ENCODE results near the gene EID2. TPM values are rescaled to one million over a fixed set of nuclear protein-coding genes. Genes with fewer than 3 reads are reported as not detected.

The EID2 gene
- total RNA-seq, 2 experiments from 2014 or later: 17.3 to 22.9 TPM

DNA sequence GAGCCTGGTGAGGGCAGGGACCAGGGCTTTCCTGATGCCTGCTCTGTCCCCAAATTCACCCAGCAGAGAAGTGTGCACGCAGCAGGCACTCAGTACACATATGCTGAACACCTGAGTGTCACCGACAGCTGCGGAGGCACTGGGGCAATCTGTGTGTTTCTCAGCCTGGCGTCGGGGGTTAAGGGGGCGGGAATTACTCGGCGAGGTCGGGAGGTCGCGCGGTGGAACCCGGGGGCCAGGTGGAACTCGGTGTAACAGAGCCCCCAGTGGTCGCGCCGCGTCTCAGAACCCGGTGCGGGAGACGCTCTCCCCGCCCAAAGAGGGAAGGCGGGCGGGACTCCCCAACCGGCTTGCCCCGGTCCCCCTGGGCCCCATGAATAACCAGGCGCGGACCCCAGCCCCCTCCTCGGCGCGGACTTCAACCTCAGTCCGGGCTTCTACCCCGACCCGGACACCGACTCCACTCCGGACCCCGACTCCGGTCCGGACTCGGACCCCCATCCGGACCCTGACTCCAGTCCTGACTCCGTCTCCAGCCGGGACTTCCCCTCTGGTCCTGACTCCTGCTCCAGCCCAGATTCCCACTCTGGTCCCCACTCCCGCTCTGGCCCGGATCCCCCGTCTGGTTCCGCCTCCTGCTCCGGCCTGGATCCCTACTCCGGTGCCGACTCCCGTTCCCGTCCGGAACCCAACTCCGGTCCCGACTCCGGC lies 25.0 kb downstream of the EID2 start, which contains the start of gene SELENOV:
TSS of gene SELENOV (plus strand) at position 300 of the 711 bp plus-strand sequence. CDS start at position 374, 74 bp downstream.
- H3K4me2 ChIP-seq (ENCODE audit: low read length): no peak within 1 kb of the TSS; the same call in 1 of the 2 replicates
- ChIA-PET POLR2A (no interaction called here), CTCF (ENCODE audit: unreplicated experiment) (no interaction called here)
- intact Hi-C loops (cut with micrococcal nuclease; ENCODE audit: unreplicated experiment): no loop called here
- no peak for TF ChIP-seq EZH2phosphoT487 (IDR thresholded peaks at IDR 0.05; ENCODE audit: borderline replicate concordance, low read depth, low read length)
- H3K4me1 ChIP-seq (ENCODE audit: insufficient read depth, low read length, poor library complexity, severe bottlenecking): peaks cover 10% of the 10 kb centered on the region
- DNase-seq (ENCODE audit: low spot score): no peak
- H3K36me3 ChIP-seq (ENCODE audit: insufficient read depth, low read length): no peaks in the 10 kb centered on the region
- H3K4me3 ChIP-seq (ENCODE audit: low read depth, low read length, poor library complexity, severe bottlenecking): no peak within 1 kb of the TSS
- H2AFZ ChIP-seq (ENCODE audit: low read length): no peak within 1 kb of the TSS
- H4K20me1 ChIP-seq (ENCODE audit: insufficient read depth, low read length): no peaks in the 10 kb centered on the region
- H3K27ac ChIP-seq (ENCODE audit: low read depth, low read length, poor library complexity, severe bottlenecking): no peak within 1 kb of the TSS
- no peaks in the 10 kb centered on the region for H3K79me2 ChIP-seq (ENCODE audit: insufficient read depth, low read depth, low read length)
- BruUV-seq (replicated peaks): no TSS peak
- H3K9me2 ChIP-seq (ENCODE audit: insufficient read depth, low read length): no peaks in the 10 kb centered on the region
- H3K9me3 ChIP-seq (ENCODE audit: low read length): no peaks in the 10 kb centered on the region

DNA sequence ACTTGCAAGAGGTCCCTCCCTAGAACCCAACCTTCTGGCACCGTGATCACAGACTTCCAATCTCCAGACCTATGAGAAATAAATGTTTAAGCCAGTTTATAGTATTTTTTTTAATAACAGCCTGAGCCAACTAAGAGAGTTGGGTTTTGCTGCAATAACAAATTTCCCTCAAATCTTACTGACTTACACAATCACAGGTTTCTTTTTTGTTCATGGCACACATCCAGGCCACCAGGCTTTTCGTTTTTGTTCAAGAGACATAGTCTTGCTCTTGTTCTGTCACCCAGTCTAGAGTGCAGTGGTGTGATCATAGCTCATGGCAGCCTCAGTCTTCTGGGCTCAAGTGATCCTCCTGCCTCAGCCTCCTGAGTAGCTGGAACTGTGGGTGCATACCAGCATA lies 27.0 kb downstream of the EID2 start:
- no peaks in the 10 kb centered on the region for H4K20me1 ChIP-seq (ENCODE audit: insufficient read depth, low read length)
- no peaks in the 10 kb centered on the region for H3K36me3 ChIP-seq (ENCODE audit: insufficient read depth, low read length)
- H3K4me2 ChIP-seq (ENCODE audit: low read length): no peak overlapping the region
- intact Hi-C loops (cut with micrococcal nuclease; ENCODE audit: unreplicated experiment): no loop called here
- no peak overlapping the region for H2AFZ ChIP-seq (ENCODE audit: low read length)
- ChIA-PET CTCF (ENCODE audit: unreplicated experiment) (no interaction called here), POLR2A (no interaction called here)
- no peaks in the 10 kb centered on the region for H3K9me3 ChIP-seq (ENCODE audit: low read length)
- H3K4me1 ChIP-seq (ENCODE audit: insufficient read depth, low read length, poor library complexity, severe bottlenecking): no peaks in the 10 kb centered on the region
- DNase-seq (ENCODE audit: low spot score): no peak
- no peak for TF ChIP-seq EZH2phosphoT487 (IDR thresholded peaks at IDR 0.05; ENCODE audit: borderline replicate concordance, low read depth, low read length)
- TF ChIP-seq, protein P1, sequence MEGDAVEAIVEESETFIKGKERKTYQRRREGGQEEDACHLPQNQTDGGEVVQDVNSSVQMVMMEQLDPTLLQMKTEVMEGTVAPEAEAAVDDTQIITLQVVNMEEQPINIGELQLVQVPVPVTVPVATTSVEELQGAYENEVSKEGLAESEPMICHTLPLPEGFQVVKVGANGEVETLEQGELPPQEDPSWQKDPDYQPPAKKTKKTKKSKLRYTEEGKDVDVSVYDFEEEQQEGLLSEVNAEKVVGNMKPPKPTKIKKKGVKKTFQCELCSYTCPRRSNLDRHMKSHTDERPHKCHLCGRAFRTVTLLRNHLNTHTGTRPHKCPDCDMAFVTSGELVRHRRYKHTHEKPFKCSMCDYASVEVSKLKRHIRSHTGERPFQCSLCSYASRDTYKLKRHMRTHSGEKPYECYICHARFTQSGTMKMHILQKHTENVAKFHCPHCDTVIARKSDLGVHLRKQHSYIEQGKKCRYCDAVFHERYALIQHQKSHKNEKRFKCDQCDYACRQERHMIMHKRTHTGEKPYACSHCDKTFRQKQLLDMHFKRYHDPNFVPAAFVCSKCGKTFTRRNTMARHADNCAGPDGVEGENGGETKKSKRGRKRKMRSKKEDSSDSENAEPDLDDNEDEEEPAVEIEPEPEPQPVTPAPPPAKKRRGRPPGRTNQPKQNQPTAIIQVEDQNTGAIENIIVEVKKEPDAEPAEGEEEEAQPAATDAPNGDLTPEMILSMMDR (conservative IDR thresholded peaks at IDR 0.05; ENCODE audit: low read length): no peak
- no peaks in the 10 kb centered on the region for H3K79me2 ChIP-seq (ENCODE audit: insufficient read depth, low read depth, low read length)
- H3K9me2 ChIP-seq (ENCODE audit: insufficient read depth, low read length): no peaks in the 10 kb centered on the region
- no peak overlapping the region for H3K27ac ChIP-seq (ENCODE audit: low read depth, low read length, poor library complexity, severe bottlenecking)
- H3K4me3 ChIP-seq (ENCODE audit: low read depth, low read length, poor library complexity, severe bottlenecking): no peak overlapping the region
- BruUV-seq (replicated peaks): no TSS peak

DNA sequence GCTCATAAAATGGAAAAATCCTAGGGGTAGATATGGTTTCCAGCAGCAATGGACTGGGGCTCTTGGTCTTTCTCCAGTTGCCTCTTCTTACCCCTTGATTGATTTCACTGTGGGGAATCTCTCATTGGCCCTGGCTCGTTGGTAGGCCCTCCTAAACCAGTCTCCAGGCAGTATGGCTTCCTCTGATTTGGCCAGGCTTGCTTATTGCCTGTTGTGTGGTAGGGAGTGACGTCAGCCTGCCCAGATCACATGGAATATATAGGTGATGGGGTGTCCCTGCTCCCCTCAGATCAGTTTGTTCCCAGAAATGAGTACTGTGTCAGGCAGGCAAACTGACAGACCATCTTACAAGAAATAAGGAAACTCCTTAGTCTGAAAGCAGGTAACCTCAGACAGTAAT lies 30.7 kb downstream of the EID2 start:
- TF ChIP-seq EZH2phosphoT487 (IDR thresholded peaks at IDR 0.05; ENCODE audit: borderline replicate concordance, low read depth, low read length): no peak
- TF ChIP-seq, protein P1 (conservative IDR thresholded peaks at IDR 0.05; ENCODE audit: low read length): no peak
- H4K20me1 ChIP-seq (ENCODE audit: insufficient read depth, low read length): no peaks in the 10 kb centered on the region
- H3K27ac ChIP-seq (ENCODE audit: low read depth, low read length, poor library complexity, severe bottlenecking): no peak overlapping the region
- H3K36me3 ChIP-seq (ENCODE audit: insufficient read depth, low read length): no peaks in the 10 kb centered on the region
- no peaks in the 10 kb centered on the region for H3K4me1 ChIP-seq (ENCODE audit: insufficient read depth, low read length, poor library complexity, severe bottlenecking)
- intact Hi-C loops (cut with micrococcal nuclease; ENCODE audit: unreplicated experiment): no loop called here
- H3K9me3 ChIP-seq (ENCODE audit: low read length): no peaks in the 10 kb centered on the region
- H3K4me3 ChIP-seq (ENCODE audit: low read depth, low read length, poor library complexity, severe bottlenecking): no peak overlapping the region
- H3K9me2 ChIP-seq (ENCODE audit: insufficient read depth, low read length): no peaks in the 10 kb centered on the region
- H2AFZ ChIP-seq (ENCODE audit: low read length): no peak overlapping the region
- H3K79me2 ChIP-seq (ENCODE audit: insufficient read depth, low read depth, low read length): no peaks in the 10 kb centered on the region
- H3K4me2 ChIP-seq (ENCODE audit: low read length): no peak overlapping the region
- no peak for DNase-seq (ENCODE audit: low spot score)
- POLR2A ChIA-PET: interaction anchor here (0.7 to 1.2 kb wide), 2 partner anchors 10 kb away, joined by 4 read pairs; no protein-coding TSS in a partner anchor
- CTCF ChIA-PET (ENCODE audit: unreplicated experiment): no interaction called here
- BruUV-seq (replicated peaks): no TSS peak

Data from OCI-LY7 (cell line).